HEK293 (cell line): ENCODE data around the gene EPS8L1.
A peak's percentile ranks its signal among the peaks of the same experiment; 100 is the strongest.

Source experiments
- CTCF ChIA-PET: fragments of 350-600 bp; formaldehyde crosslinking; extraction: SDS; loops from one replicate; lab custom pipeline; 2021; ENCODE audit warnings: antibody characterized with exemption; lab: Yijun Ruan, JAX
- POLR2A ChIA-PET: fragments of 300-600 bp; formaldehyde crosslinking; extraction: SDS; loops from one replicate; lab custom pipeline; 2020; ENCODE audit warnings: antibody characterized with exemption, inconsistent platforms; lab: Yijun Ruan, JAX
- H3K27ac ChIP-seq: fragments of 200-500 bp; sonication (Bioruptor generic); 2 replicates; pipeline ENCODE4 v1.5.1; 2014; ENCODE audit warnings: low read depth, low read length, control low read depth, inconsistent platforms; ENCODE audit errors: extremely low read depth
- H3K36me3 ChIP-seq, 2 experiments: fragments of 200-500 bp in 1 of 2; sonication (Bioruptor generic) in 1 of 2; 1 replicate in 1 of 2; 2 replicates in 1 of 2; pipeline ENCODE4 v1.5.1; 2014 to 2017; ENCODE audit warnings: inconsistent platforms in 2 of 2, low read length in 2 of 2; ENCODE audit not compliant: control insufficient read depth in 2 of 2, insufficient read depth in 1 of 2
- H3K4me1 ChIP-seq: fragments of 200-500 bp; sonication (Bioruptor generic); 2 replicates; pipeline ENCODE4 v1.5.1; 2014; ENCODE audit warnings: mild to moderate bottlenecking, low read length, inconsistent platforms; ENCODE audit not compliant: control insufficient read depth, insufficient read depth
- H3K4me3 ChIP-seq: 2 replicates; pipeline ENCODE4 v1.5.1; 2011; ENCODE audit warnings: low read depth, mild to moderate bottlenecking, control low read depth, low read length, moderate library complexity
- H3K9me3 ChIP-seq: fragments of 200-500 bp; sonication (Bioruptor generic); 2 replicates; pipeline ENCODE4 v1.5.1; 2014; ENCODE audit warnings: low read depth, low read length, inconsistent platforms; ENCODE audit not compliant: control insufficient read depth, insufficient read depth
- KLF10 ChIP-seq: fragments of 450-650 bp; IDR thresholded peaks from 2 replicates; pipeline ENCODE4 v1.5.1; 2018; ENCODE audit warnings: missing biosample characterization, mild to moderate bottlenecking, missing genetic modification characterization
- PRDM10 ChIP-seq: fragments of 450-650 bp; formaldehyde crosslinking; IDR thresholded peaks from 2 replicates; pipeline ENCODE4 v1.5.1; 2016; ENCODE audit warnings: missing biosample characterization, missing genetic modification characterization
- PRDM6 ChIP-seq: fragments of 450-650 bp; formaldehyde crosslinking; IDR thresholded peaks from 2 replicates; pipeline ENCODE4 v1.5.1; 2017; ENCODE audit warnings: missing biosample characterization, missing genetic modification characterization
- SP2 ChIP-seq: fragments of 450-650 bp; formaldehyde crosslinking; IDR thresholded peaks from 2 replicates; pipeline ENCODE4 v1.5.1; 2016; ENCODE audit warnings: missing biosample characterization, missing genetic modification characterization
- SP3 ChIP-seq: fragments of 450-650 bp; formaldehyde crosslinking; IDR thresholded peaks from 2 replicates; pipeline ENCODE4 v1.5.1; 2016; ENCODE audit warnings: missing biosample characterization, missing genetic modification characterization
- SP7 ChIP-seq: fragments of 450-650 bp; formaldehyde crosslinking; IDR thresholded peaks from 2 replicates; pipeline ENCODE4 v1.5.1; 2016; ENCODE audit warnings: missing biosample characterization, missing genetic modification characterization
- YY2 ChIP-seq: fragments of 450-650 bp; formaldehyde crosslinking; IDR thresholded peaks from 2 replicates; pipeline ENCODE4 v1.5.1; 2016; ENCODE audit warnings: missing biosample characterization, missing genetic modification characterization
- ZBTB10 ChIP-seq: fragments of 450-650 bp; formaldehyde crosslinking; IDR thresholded peaks from 2 replicates; pipeline ENCODE4 v1.5.1; 2016; ENCODE audit warnings: missing biosample characterization, missing genetic modification characterization
- ZBTB20 ChIP-seq: fragments of 450-650 bp; formaldehyde crosslinking; IDR thresholded peaks from 2 replicates; pipeline ENCODE4 v1.5.1; 2016; ENCODE audit warnings: missing biosample characterization, missing genetic modification characterization
- ZBTB26 ChIP-seq: fragments of 450-650 bp; formaldehyde crosslinking; optimal IDR thresholded peaks from 2 replicates; pipeline ENCODE3; 2016; ENCODE audit warnings: missing biosample characterization, mild to moderate bottlenecking, missing genetic modification characterization
- ZFP37 ChIP-seq: fragments of 450-650 bp; formaldehyde crosslinking; IDR thresholded peaks from 2 replicates; pipeline ENCODE4 v1.5.1; 2016; ENCODE audit warnings: missing biosample characterization, missing genetic modification characterization
- ZNF19 ChIP-seq: fragments of 450-650 bp; formaldehyde crosslinking; IDR thresholded peaks from 2 replicates; pipeline ENCODE4; 2016; ENCODE audit warnings: missing biosample characterization, missing genetic modification characterization, low read depth
- ZNF223 ChIP-seq: fragments of 450-650 bp; formaldehyde crosslinking; IDR thresholded peaks from 2 replicates; pipeline ENCODE4 v1.5.1; 2016; ENCODE audit warnings: missing biosample characterization, missing genetic modification characterization
- ZNF24 ChIP-seq: fragments of 450-650 bp; formaldehyde crosslinking; IDR thresholded peaks from 2 replicates; pipeline ENCODE4 v1.5.1; 2016; ENCODE audit warnings: missing biosample characterization, missing genetic modification characterization
- ZNF324 ChIP-seq: fragments of 450-650 bp; formaldehyde crosslinking; IDR thresholded peaks from 2 replicates; pipeline ENCODE4 v1.5.1; 2016; ENCODE audit warnings: missing biosample characterization, missing genetic modification characterization
- ZNF366 ChIP-seq: fragments of 450-650 bp; formaldehyde crosslinking; conservative IDR thresholded peaks from 2 replicates; pipeline ENCODE4 v1.5.1; 2016; ENCODE audit warnings: missing biosample characterization, missing genetic modification characterization
- ZNF391 ChIP-seq: fragments of 450-650 bp; formaldehyde crosslinking; IDR thresholded peaks from 2 replicates; pipeline ENCODE4 v1.5.1; 2016; ENCODE audit warnings: low read depth, missing biosample characterization, missing genetic modification characterization, borderline replicate concordance

Gene EPS8L1

GRCh38 chr19:55114566-55115145 lies 39.0 kb downstream of the EPS8L1 start:
- TF ChIP-seq ZNF24 (tag by site-specific recombination) = no peak
- TF ChIP-seq ZBTB10 = 0 out of 2 replicates have a peak, but pooled peaks have one; percentile 33
- ChIA-PET POLR2A (interaction anchor here (1.5 kb wide), 1 partner anchor 46 kb away, joined by 4 read pairs; no protein-coding TSS in a partner anchor), CTCF (interaction anchor here (0.9 to 4.6 kb wide), 4 partner anchors 18 to 145 kb away, joined by 3 to 26 read pairs (median 6); no protein-coding TSS in a partner anchor)
- H3K4me1 ChIP-seq = peaks cover 18% of the 10 kb centered on the region
- no peak overlapping the region for H3K4me3 ChIP-seq
- no peak overlapping the region for H3K27ac ChIP-seq
- H3K9me3 ChIP-seq = no peaks in the 10 kb centered on the region
- peaks cover 0 to 24% of the 10 kb centered on the region in 2 experiments; a peak in 2 of 3 replicates for H3K36me3 ChIP-seq

GRCh38 chr19:55115446-55116065 lies 39.9 kb downstream of the EPS8L1 start:
- Histone ChIP-seq H3K9me3 (no peaks in the 10 kb centered on the region), H3K4me1 (peaks cover 18% of the 10 kb centered on the region), H3K4me3 (peak overlapping the region; percentile 78), H3K36me3 (peaks cover 0 to 15% of the 10 kb centered on the region in 2 experiments; a peak in 2 of 3 replicates), H3K27ac (peak overlapping the region; percentile 22; the same call in 1 of the 2 replicates)
- ChIA-PET CTCF (interaction anchor here (1.1 to 4.6 kb wide), 2 partner anchors 18 to 27 kb away, joined by 4 to 26 read pairs; no protein-coding TSS in a partner anchor), POLR2A (interaction anchor here (1.1 to 1.5 kb wide), 2 partner anchors 46 to 484 kb away, joined by 4 to 5 read pairs; partner anchors contain the start of gene FIZ1)
- TF ChIP-seq PRDM6 (tag by site-specific recombination) (no peak), ZNF19 (tag by site-specific recombination) (no peak), KLF10 (tag by site-specific recombination) (no peak), YY2 (no peak), SP2 (no peak), ZNF324 (tag by site-specific recombination) (no peak), ZNF391 (tag by site-specific recombination) (no peak)

GRCh38 chr19:55116232-55116858 lies 40.7 kb downstream of the EPS8L1 start:
- Histone ChIP-seq H3K27ac (peak overlapping the region; percentile 78; the same call in 1 of the 2 replicates), H3K9me3 (no peaks in the 10 kb centered on the region), H3K4me1 (peaks cover 18% of the 10 kb centered on the region), H3K36me3 (peaks cover 0 to 15% of the 10 kb centered on the region in 2 experiments; a peak in 1 of 3 replicates), H3K4me3 (peak overlapping the region; percentile 78)
- CTCF ChIA-PET = interaction anchor here (0.6 to 4.6 kb wide), 4 partner anchors 17 to 43 kb away, joined by 3 to 26 read pairs (median 5); no protein-coding TSS in a partner anchor
- POLR2A ChIA-PET = interaction anchor here (1.1 to 2.7 kb wide), 9 partner anchors 10 to 489 kb away, joined by 3 to 13 read pairs (median 6); partner anchors contain the start of genes FIZ1, UBE2S and ZNF865
- peak; percentile 70; the same call in 1 of the 2 replicates for TF ChIP-seq ZNF366 (tag by site-specific recombination)
- peak; percentile 53 for TF ChIP-seq SP2
- TF ChIP-seq SP7 = no peak; the same call in 1 of the 2 replicates
- TF ChIP-seq ZNF223 (tag by site-specific recombination) = peak; percentile 99
- 0 out of 2 replicates have a peak, but pooled peaks have one; percentile 17 for TF ChIP-seq PRDM10
- TF ChIP-seq ZBTB20 (tag by site-specific recombination) = peak; percentile 57; the same call in 1 of the 2 replicates
- TF ChIP-seq ZFP37 (tag by site-specific recombination) = peak; percentile 37; the same call in 1 of the 2 replicates
- TF ChIP-seq ZBTB26 (tag by site-specific recombination) = peak; percentile 25
- peak; percentile 11; the same call in 1 of the 2 replicates for TF ChIP-seq SP3 (tag by site-specific recombination)
